HG02973 (cell line): Measurements from ENCODE around the gene INSM1.

Experiments used
- ATAC-seq: cut with Tn5 transposase; IDR thresholded peaks from one replicate; pipeline ENCODE4 v1.9.1; 2021; ENCODE audit warnings: moderate library complexity; ENCODE audit not compliant: unreplicated experiment

INSM1 gene

GRCh38 chr20:20393207-20394120 lies 25.6 kb downstream of the INSM1 start:
- ATAC-seq, result no peak

- ATAC-seq, result no peak
These were observed 27.2 kb downstream of the INSM1 start for GRCh38 chr20:20395087-20395486.

GRCh38 chr20:20395903-20396568 lies 28.1 kb downstream of the INSM1 start:
- no peak for ATAC-seq

- ATAC-seq, result no peak
These were observed 28.9 kb downstream of the INSM1 start for GRCh38 chr20:20396794-20397193.

- ATAC-seq, result no peak
These were observed 30.2 kb downstream of the INSM1 start for GRCh38 chr20:20398123-20398522.

- ATAC-seq, result no peak
These were observed 31.9 kb downstream of the INSM1 start for GRCh38 chr20:20399531-20400500.

GRCh38 chr20:20401991-20402390 lies 34.1 kb downstream of the INSM1 start:
- no peak for ATAC-seq

- no peak for ATAC-seq
These were observed 36.7 kb downstream of the INSM1 start for GRCh38 chr20:20404633-20405032.

GRCh38 chr20:20405623-20406022 lies 37.7 kb downstream of the INSM1 start:
- ATAC-seq, result no peak

- no peak for ATAC-seq
These were observed 38.4 kb downstream of the INSM1 start for GRCh38 chr20:20406306-20406705.

- ATAC-seq, result no peak
These were observed 40.2 kb downstream of the INSM1 start for GRCh38 chr20:20407891-20408805.

GRCh38 chr20:20409331-20409730 lies 41.4 kb downstream of the INSM1 start:
- ATAC-seq, result no peak

- no peak for ATAC-seq
These were observed 42.8 kb downstream of the INSM1 start for GRCh38 chr20:20410678-20411077.

GRCh38 chr20:20411402-20411801 lies 43.5 kb downstream of the INSM1 start:
- no peak for ATAC-seq

GRCh38 chr20:20411836-20412235 lies 43.9 kb downstream of the INSM1 start:
- no peak for ATAC-seq

- ATAC-seq, result no peak
These were observed 44.8 kb downstream of the INSM1 start for GRCh38 chr20:20412750-20413149.

- ATAC-seq, result no peak
These were observed 45.9 kb downstream of the INSM1 start for GRCh38 chr20:20413810-20414281.

GRCh38 chr20:20414640-20415220 lies 46.8 kb downstream of the INSM1 start:
- no peak for ATAC-seq

- ATAC-seq, result no peak
These were observed 47.4 kb downstream of the INSM1 start for GRCh38 chr20:20415321-20415720.
